ENCODE results near the gene PCSK6.

The PCSK6 gene

GRCh38 chr15:101325263-101326025 is 164.1 kb downstream of the PCSK6 start:
- no peak for DNase-seq (ENCODE audit: extremely low read depth, insufficient read length)

GRCh38 chr15:101324524-101325177 is 164.9 kb downstream of the PCSK6 start:
- Histone ChIP-seq H3K36me3 (ENCODE audit: control insufficient read depth, insufficient read depth, low read length) (no peaks in the 10 kb centered on the region), H3K4me3 (replicated peaks; ENCODE audit: low read depth, low read length) (no peak overlapping the region), H3K27me3 (replicated peaks; ENCODE audit: control insufficient read depth, insufficient read depth, low read length) (peaks cover 2% of the 10 kb centered on the region; the same call in 1 of the 2 replicates)
- DNase-seq (ENCODE audit: extremely low read depth, insufficient read length): no peak
- TF ChIP-seq CTCF (IDR thresholded peaks at IDR 0.05; ENCODE audit: insufficient read depth, low read length, poor library complexity, severe bottlenecking): no peak

More at GRCh38 chr15:101325263-101326025, 164.1 kb downstream of the PCSK6 start:
- H3K27me3 ChIP-seq (replicated peaks; ENCODE audit: control insufficient read depth, insufficient read depth, low read length): peaks cover 2% of the 10 kb centered on the region; the same call in 1 of the 2 replicates
- no peaks in the 10 kb centered on the region for H3K36me3 ChIP-seq (ENCODE audit: control insufficient read depth, insufficient read depth, low read length)
- no peak overlapping the region for H3K4me3 ChIP-seq (replicated peaks; ENCODE audit: low read depth, low read length)
- no peak for TF ChIP-seq CTCF (IDR thresholded peaks at IDR 0.05; ENCODE audit: insufficient read depth, low read length, poor library complexity, severe bottlenecking)

- no peak for DNase-seq (ENCODE audit: extremely low read depth, insufficient read length)
- H3K4me3 ChIP-seq (replicated peaks; ENCODE audit: low read depth, low read length): no peak overlapping the region
- no peak for TF ChIP-seq CTCF (IDR thresholded peaks at IDR 0.05; ENCODE audit: insufficient read depth, low read length, poor library complexity, severe bottlenecking)
- peaks cover 2% of the 10 kb centered on the region; the same call in 1 of the 2 replicates for H3K27me3 ChIP-seq (replicated peaks; ENCODE audit: control insufficient read depth, insufficient read depth, low read length)
- no peaks in the 10 kb centered on the region for H3K36me3 ChIP-seq (ENCODE audit: control insufficient read depth, insufficient read depth, low read length)
Measured at GRCh38 chr15:101323793-101324523, 165.5 kb downstream of the PCSK6 start.

GRCh38 chr15:101322854-101323477 is 166.5 kb downstream of the PCSK6 start:
- H3K4me3 ChIP-seq (replicated peaks; ENCODE audit: low read depth, low read length): no peak overlapping the region
- DNase-seq (ENCODE audit: extremely low read depth, insufficient read length): no peak
- peaks cover 2% of the 10 kb centered on the region; the same call in 1 of the 2 replicates for H3K27me3 ChIP-seq (replicated peaks; ENCODE audit: control insufficient read depth, insufficient read depth, low read length)
- no peaks in the 10 kb centered on the region for H3K36me3 ChIP-seq (ENCODE audit: control insufficient read depth, insufficient read depth, low read length)
- TF ChIP-seq CTCF (IDR thresholded peaks at IDR 0.05; ENCODE audit: insufficient read depth, low read length, poor library complexity, severe bottlenecking): no peak

GRCh38 chr15:101322016-101322695 is 167.4 kb downstream of the PCSK6 start:
- no peak for TF ChIP-seq CTCF (IDR thresholded peaks at IDR 0.05; ENCODE audit: insufficient read depth, low read length, poor library complexity, severe bottlenecking)
- H3K36me3 ChIP-seq (ENCODE audit: control insufficient read depth, insufficient read depth, low read length): no peaks in the 10 kb centered on the region
- H3K4me3 ChIP-seq (replicated peaks; ENCODE audit: low read depth, low read length): no peak overlapping the region
- DNase-seq (ENCODE audit: extremely low read depth, insufficient read length): no peak
- peaks cover 2% of the 10 kb centered on the region for H3K27me3 ChIP-seq (replicated peaks; ENCODE audit: control insufficient read depth, insufficient read depth, low read length)

All from GM06990 (cell line).